GM18858 (cell line): Measurements from ENCODE around the gene SYTL2.
"Not testable (repeated sequence)": the region's sequence is repeated elsewhere in the genome, so short reads cannot be mapped to it uniquely, and the experiment has no call there.

Experiments
- ATAC-seq: cut with Tn5 transposase; IDR thresholded peaks from one replicate; pipeline ENCODE4 v1.9.1; 2021; ENCODE audit not compliant: unreplicated experiment

Gene SYTL2, protein sequence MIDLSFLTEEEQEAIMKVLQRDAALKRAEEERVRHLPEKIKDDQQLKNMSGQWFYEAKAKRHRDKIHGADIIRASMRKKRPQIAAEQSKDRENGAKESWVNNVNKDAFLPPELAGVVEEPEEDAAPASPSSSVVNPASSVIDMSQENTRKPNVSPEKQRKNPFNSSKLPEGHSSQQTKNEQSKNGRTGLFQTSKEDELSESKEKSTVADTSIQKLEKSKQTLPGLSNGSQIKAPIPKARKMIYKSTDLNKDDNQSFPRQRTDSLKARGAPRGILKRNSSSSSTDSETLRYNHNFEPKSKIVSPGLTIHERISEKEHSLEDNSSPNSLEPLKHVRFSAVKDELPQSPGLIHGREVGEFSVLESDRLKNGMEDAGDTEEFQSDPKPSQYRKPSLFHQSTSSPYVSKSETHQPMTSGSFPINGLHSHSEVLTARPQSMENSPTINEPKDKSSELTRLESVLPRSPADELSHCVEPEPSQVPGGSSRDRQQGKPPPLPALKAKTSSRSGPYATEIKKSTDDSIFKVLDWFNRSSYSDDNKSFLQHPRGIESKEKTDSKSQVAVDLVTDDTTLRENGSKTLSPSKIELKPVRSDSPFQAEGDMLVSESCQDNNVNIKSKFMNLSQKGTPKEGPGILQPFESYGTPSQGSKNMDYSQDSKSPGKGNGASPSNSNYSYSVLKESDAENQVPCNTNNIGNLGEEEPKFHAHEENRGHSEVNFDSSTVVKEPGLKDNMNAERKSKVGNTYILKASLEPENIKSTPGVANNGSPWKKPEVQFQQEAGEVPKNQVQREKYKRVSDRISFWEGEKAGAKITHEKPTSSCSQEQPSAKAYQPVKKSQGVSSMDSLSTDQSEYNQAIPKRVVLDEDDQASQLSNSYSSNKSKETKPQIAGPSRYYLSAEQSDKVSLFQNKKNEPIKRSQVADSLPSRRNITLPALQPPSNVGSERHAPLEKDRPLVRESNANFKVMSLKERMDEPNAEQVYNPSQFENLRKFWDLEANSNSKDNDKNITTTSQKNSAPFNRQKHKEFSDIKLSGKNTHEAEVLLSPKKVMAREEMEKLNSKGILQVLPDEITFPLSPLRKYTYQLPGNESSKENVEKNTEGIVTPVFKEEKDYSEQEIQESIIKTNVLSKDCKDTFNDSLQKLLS (N-terminal part only)

DNA sequence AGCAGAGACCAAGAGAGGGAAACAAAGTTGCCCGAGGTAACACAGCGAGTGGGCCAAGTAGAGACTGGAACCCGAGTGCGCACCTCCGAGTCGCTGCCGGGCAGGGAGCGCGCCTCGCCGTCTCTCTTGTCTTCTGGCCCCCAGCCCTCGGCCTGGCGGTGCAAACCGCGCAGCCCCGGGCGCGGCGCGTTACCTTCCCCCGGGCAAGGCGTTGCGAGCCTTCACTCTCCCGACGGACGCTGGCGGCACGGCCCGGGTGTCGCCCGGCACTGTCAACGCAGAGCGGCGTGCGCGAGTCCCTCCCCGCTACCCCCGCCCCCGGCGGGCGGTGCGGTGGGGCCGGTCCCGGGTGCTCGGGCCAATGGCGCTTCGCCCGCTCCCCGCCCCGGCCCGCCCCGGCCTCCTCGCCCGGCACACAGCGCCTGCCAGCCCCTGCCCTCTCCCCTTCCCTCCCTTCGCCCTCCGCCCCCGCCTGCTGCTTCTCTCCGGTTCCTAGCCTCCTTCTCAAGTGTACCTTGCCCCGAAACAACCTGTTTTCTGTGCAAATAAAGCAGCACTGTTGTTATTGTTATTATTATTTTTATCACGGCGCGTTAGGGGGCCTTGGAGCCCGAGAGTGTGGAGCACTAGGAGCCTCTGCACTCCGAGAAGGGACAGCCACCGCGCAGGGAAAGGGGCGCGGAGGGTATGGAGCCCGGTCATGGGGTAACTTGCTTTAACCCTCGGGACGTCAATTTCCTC lies at the start of gene SYTL2:
SYTL2 (minus strand) TSS at position 271 of the 741 bp plus-strand sequence. CDS start 53,416 bp downstream, outside the sequence.
- peak; percentile 67 for ATAC-seq

DNA sequence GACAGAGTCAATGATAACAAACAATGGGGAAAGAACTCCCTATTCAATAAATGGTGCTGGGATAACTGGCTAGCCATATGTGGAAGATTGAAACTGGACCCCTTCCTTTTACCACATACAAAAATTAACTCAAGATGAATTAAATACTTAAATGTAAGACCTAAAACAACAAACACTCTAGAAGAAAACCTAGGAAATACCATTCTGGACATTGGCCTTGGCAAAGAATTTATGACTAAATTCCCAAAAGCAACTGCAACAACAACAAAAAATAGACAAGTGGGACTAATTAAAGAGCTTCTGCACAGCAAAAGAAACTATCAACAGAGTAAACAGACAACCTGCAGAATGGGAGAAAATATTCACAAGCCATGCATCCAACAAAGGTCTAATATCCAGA lies 48.6 kb upstream of the SYTL2 start:
- ATAC-seq: not testable (repeated sequence)

DNA sequence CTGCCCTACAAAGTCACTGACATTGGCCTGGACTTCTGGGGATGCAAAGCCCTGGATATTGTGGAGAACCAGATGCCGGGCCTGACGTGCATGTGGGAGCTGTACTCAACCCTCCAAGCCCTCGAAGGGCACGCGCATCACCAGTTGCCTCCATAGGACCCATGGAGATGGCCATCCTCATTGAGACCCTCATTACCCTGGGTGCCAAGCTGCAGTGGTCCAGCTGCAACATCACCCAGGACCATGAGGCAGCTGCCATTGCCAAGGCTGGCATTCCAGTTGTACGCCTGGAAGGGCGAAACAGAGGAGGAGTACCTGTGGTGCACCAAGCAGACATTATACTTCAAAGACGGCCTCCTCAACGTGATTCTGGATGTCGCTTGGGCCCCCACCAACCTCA lies 46.2 kb upstream of the SYTL2 start:
- no peak for ATAC-seq

- no peak for ATAC-seq
These were observed 44.4 kb upstream of the SYTL2 start, which contains the start of gene CCDC83 for GRCh38 chr11:85855341-85855656. CCDC83 (plus strand) TSS chr11:85855383; CDS start chr11:85865124, 9,741 bp downstream.

DNA sequence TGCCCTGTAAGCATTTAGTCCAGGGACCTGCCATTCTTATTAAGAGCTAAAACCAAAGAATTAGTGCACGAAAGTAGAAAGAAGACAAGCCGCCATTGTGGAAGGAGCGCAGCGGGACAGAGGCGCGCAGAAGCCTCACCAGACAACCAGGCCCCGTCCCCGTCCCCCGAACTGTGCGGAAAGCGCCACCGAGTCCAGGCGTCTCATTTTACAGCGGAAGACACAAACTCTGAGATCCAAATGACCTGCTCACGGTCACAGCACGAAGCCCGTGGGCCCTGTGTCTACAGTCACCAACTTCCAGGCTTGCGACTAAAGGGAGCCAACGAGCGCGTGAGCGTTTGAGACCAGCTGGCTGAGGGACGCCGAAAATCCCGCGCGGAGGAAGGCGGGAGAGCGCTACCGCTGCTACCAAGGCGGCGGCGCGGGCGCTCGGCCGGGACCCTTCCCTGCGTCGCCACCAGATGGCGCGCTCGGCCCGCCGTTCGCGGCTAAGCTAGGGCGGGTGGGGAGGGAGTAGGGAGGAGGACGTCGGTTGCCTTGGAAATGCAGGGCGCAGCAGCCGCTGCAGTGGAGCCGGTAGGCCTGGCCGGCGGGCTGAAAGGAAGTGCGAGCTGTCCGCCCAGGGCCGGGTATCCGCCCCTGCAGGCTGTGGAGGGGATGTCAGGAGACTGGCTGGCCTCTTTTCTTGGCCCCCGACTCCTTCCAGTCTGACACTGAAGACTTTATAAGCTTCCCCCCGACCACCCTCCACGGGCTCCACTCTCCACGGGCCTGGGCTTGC lies 43.8 kb upstream of the SYTL2 start:
- peak; percentile 99 for ATAC-seq

- ATAC-seq: no peak
These were observed 43.2 kb upstream of the SYTL2 start for GRCh38 chr11:85854212-85854556.

GRCh38 chr11:85853541-85853940 lies 42.6 kb upstream of the SYTL2 start:
- ATAC-seq: not testable (repeated sequence)

GRCh38 chr11:85852754-85853153 lies 41.8 kb upstream of the SYTL2 start:
- ATAC-seq: not testable (repeated sequence)

GRCh38 chr11:85848556-85848955 lies 37.6 kb upstream of the SYTL2 start:
- no peak for ATAC-seq

DNA sequence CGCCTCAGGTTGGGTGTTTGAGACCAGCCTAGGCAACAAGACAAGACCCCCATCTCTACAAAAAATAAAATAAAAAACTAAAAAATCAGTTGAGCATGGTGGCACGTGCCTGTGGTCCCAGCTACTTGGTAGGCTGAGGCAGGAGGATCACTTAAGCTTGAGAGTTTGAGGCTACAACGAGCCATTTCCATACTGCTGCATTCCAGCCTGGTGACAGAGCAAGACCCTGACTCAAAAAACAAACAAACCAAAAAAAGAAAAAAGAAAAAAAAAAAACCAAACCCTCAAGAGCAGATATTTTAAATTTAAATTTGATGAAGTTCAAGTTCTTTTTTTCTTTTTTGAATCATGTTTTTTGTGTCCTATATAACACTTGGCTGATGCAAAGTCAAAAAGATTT lies 37.1 kb upstream of the SYTL2 start:
- no peak for ATAC-seq

GRCh38 chr11:85847436-85847835 lies 36.5 kb upstream of the SYTL2 start:
- no peak for ATAC-seq

DNA sequence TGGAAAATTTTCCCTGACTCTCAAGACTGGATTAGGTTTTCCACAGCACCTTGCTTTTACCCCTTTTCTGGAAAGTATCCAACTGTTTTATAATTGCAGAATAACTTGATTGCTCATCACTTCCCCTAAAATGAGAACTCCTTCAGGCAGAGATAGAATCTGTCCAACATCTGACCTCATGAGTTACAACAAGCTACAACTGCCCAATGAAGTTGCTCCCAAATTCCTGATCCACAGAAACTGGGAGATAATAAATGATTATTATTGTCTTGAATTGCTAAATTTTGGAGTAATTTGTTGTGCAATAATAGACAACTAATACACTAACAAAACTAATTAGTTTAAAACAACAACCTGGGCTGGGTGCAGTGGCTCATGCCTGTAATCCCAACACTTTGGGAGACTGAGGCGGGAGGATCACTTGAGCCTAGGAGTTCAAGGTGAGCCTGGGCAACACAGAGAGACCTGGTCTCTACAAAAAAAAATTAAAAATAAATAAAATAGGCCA lies 34.2 kb upstream of the SYTL2 start:
- ATAC-seq: no peak

- ATAC-seq: no peak
These were observed 33.6 kb upstream of the SYTL2 start for GRCh38 chr11:85844439-85845123.

DNA sequence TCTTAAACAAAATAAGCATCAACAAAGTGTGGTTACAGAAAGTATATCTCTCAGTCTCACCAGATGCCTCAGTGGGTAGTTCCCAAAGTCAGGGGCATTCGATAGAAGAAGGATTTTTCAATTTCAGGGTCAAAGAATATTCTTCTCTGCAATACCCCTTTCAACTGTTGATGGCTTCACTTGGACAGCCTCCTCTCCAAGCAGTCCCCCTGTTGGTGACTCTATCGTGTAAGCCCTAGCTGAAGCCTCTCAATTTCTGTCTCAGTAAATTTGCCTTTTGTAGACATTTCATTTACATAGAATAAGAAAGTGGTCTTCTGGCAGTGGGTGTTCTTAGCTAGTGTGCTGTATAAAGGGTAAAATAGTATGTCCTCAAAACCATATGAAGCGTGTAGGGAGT lies 33.0 kb upstream of the SYTL2 start:
- ATAC-seq: no peak

GRCh38 chr11:85840932-85841331 lies 30.0 kb upstream of the SYTL2 start:
- not testable (repeated sequence) for ATAC-seq

- no peak for ATAC-seq
These were observed 24.8 kb upstream of the SYTL2 start for GRCh38 chr11:85835729-85836128.

DNA sequence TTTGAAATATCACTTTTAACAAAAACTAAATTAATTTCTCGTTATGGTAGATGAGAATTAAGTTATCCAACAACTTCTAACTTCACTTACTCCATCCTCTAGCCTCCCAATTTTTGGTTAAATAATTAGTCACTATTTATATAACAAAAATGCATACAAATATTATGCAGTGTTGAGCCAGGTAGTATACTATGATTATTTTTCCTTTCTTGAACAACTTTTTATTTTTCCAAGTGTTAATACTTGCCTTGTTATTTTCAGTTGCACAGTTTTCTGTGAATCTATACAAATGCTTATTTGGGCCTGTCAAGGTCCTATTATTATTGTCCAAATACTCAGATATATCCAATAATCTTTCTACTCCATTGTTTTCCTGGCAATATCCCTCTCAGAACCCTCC lies 24.3 kb upstream of the SYTL2 start:
- no peak for ATAC-seq

DNA sequence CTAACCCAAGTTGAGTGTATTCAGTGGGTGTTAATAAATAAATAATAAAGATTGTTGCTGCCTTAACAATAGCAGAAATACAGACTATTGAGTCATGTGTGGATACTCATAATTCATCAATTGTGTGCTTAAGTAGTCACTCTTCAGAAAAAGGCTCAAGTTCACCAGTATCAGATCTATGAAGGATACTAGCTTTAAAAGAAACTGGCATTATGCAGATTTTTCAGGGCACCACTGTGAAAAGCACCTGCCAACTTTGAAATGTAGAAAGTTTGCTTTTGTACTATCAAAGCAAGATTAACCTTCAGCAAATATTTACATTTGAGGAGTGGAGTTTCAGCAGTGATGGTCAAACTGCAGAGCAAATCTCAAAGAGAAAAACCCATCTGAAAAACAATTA lies 20.1 kb upstream of the SYTL2 start:
- ATAC-seq: no peak

GRCh38 chr11:85829172-85829571 lies 18.2 kb upstream of the SYTL2 start:
- ATAC-seq: no peak
